Bronchial epithelial cell (primary cell): Measurements from ENCODE around the gene TAF4B. TPM values are rescaled to one million over a fixed set of nuclear protein-coding genes. Genes with fewer than 3 reads are reported as not detected.

Source experiments
- DNase-seq: peaks from one replicate; pipeline ENCODE4 v3.0.0-alpha.2; 2010; ENCODE audit warnings: low read depth
- FAIRE-seq: peaks from 2 replicates; lab custom pipeline; 2011; peaks lifted over from hg19 to GRCh38; lab: Jason Lieb, UNC
- H3K27me3 ChIP-seq: 2 replicates; pipeline ENCODE4 v1.5.1; 2011; ENCODE audit warnings: low read length; ENCODE audit not compliant: control insufficient read depth, insufficient read depth
- H3K36me3 ChIP-seq: 2 replicates; pipeline ENCODE4 v1.5.1; 2011; ENCODE audit warnings: low read length; ENCODE audit not compliant: control insufficient read depth, insufficient read depth
- H3K4me3 ChIP-seq: 2 replicates; pipeline ENCODE4 v1.5.1; 2011; ENCODE audit warnings: mild to moderate bottlenecking, low read depth, low read length, control low read depth
- CTCF ChIP-seq: IDR thresholded peaks from 2 replicates; pipeline ENCODE4 v1.5.1; 2011; ENCODE audit warnings: mild to moderate bottlenecking, moderate library complexity, low read length, control low read depth, inconsistent platforms; ENCODE audit not compliant: insufficient read depth, severe bottlenecking
- total RNA-seq: library from RNA; depleted of rRNA; stranded (reverse); fragments of >200 nt; gene quantifications from 2 replicates; pipeline ENCODE4 v1.2.1, GENCODE V29; 2014

Gene TAF4B
- total RNA-seq, 1 donor from 2014 or later = 6.6 TPM

- FAIRE-seq (no peak), DNase-seq (no peak)
- H3K36me3 ChIP-seq = no peaks in the 10 kb centered on the region
- no peak for TF ChIP-seq CTCF
- H3K27me3 ChIP-seq = no peaks in the 10 kb centered on the region
- no peak overlapping the region for H3K4me3 ChIP-seq
Observed at GRCh38 chr18:26421503-26421902, 195.3 kb downstream of the TAF4B start.

GRCh38 chr18:26421931-26422330, 195.7 kb downstream of the TAF4B start:
- DNase-seq = no peak
- TF ChIP-seq CTCF = no peak
- Histone ChIP-seq H3K4me3 (no peak overlapping the region), H3K27me3 (no peaks in the 10 kb centered on the region), H3K36me3 (no peaks in the 10 kb centered on the region)
- no peak for FAIRE-seq

GRCh38 chr18:26422472-26423162, 196.4 kb downstream of the TAF4B start:
- FAIRE-seq (no peak), DNase-seq (no peak)
- no peaks in the 10 kb centered on the region for H3K36me3 ChIP-seq
- TF ChIP-seq CTCF = no peak
- H3K4me3 ChIP-seq = no peak overlapping the region
- no peaks in the 10 kb centered on the region for H3K27me3 ChIP-seq

- TF ChIP-seq CTCF = no peak
- no peak overlapping the region for H3K4me3 ChIP-seq
- FAIRE-seq (no peak), DNase-seq (no peak)
- H3K36me3 ChIP-seq = no peaks in the 10 kb centered on the region
- no peaks in the 10 kb centered on the region for H3K27me3 ChIP-seq
Observed at GRCh38 chr18:26424428-26425147, 198.3 kb downstream of the TAF4B start.

GRCh38 chr18:26425148-26425531, 198.9 kb downstream of the TAF4B start:
- FAIRE-seq = no peak
- DNase-seq = peak; percentile 51
- TF ChIP-seq CTCF = no peak
- no peaks in the 10 kb centered on the region for H3K27me3 ChIP-seq
- no peak overlapping the region for H3K4me3 ChIP-seq
- no peaks in the 10 kb centered on the region for H3K36me3 ChIP-seq
